IPS-15b (cell line): Measurements from ENCODE around the gene SPTB.
A peak's percentile ranks its signal among the peaks of the same experiment; 100 is the strongest.

Source experiments
- H3K27me3 ChIP-seq: one replicate; pipeline ENCODE4 v1.6.1; 2013; ENCODE audit warnings: low read length; ENCODE audit not compliant: control insufficient read depth, insufficient read depth
- H3K36me3 ChIP-seq: one replicate; pipeline ENCODE4 v1.6.1; 2013; ENCODE audit warnings: low read length; ENCODE audit not compliant: control insufficient read depth, insufficient read depth
- H3K4me1 ChIP-seq: one replicate; pipeline ENCODE4 v1.6.1; 2013; ENCODE audit warnings: mild to moderate bottlenecking, low read length; ENCODE audit not compliant: control insufficient read depth, insufficient read depth
- H3K4me3 ChIP-seq: one replicate; pipeline ENCODE4 v1.5.1; 2013; ENCODE audit warnings: low read depth, low read length
- H3K9ac ChIP-seq: one replicate; pipeline ENCODE4 v1.6.1; 2013; ENCODE audit warnings: low read depth, mild to moderate bottlenecking, low read length
- H3K9me3 ChIP-seq: one replicate; pipeline ENCODE4 v1.6.1; 2013; ENCODE audit warnings: mild to moderate bottlenecking, low read length; ENCODE audit not compliant: control insufficient read depth, insufficient read depth

The SPTB gene

DNA sequence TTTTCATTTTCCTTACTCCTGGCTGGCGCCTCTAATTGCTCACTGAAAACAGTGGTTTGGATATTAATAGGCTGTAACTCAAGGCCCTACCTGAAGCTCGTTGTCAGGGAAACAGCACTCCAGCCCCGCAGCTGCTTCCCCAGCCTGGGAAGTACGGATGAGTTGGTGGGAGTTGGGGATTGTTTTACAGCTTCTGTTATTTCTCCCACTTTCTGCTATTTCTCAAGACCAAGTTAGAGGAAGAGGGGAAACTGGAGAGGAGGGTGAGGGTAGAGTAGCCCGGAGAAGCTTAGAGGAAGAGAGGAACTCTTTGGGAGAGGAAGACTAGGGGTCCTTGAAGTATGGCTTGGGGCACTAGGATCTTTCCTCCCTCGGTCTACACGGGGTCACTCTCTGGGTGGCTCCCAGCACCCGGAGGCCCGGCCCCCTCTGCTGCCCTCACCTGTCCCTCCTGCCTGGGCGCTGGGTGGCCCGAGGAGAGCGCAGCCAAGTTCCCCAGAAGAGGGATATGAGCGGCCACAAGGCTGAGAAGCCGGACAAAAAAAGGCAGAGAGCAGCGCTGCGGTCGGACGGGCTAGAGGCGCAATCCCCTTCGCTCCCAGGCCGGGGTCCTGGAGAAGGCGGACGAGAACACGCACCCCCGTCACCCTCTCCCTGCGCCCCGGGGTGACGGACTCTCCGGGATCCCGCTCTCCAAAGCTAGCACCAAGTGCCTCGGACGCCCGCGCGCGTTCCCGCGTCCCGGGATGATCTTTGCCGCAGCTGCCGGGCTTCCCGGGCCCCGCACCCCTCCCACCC lies 671 bp downstream of the SPTB start:
- Histone ChIP-seq H3K27me3 (peaks cover 59% of the 10 kb centered on the region), H3K4me3 (peak overlapping the region; percentile 78), H3K9me3 (no peaks in the 10 kb centered on the region), H3K36me3 (no peaks in the 10 kb centered on the region), H3K9ac (no peak overlapping the region), H3K4me1 (peaks cover 10% of the 10 kb centered on the region)

DNA sequence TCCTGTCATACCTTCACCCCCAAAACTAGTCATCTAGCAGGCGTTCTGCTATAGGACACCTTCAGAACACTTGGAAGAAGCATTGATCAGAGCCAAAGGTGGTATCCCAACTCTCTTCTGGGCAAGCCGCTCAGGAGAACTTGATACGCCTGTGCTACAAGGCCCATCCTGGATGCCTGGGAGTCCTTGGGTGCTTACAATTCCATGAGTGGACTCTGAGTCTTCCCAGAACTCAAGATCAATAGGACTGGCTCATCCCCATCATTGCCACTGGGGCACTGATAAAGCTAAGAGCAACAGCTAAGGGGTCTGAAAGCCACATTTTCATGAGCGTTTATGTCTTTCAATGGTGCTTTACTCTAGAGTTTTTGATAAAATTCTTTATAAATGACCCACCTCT lies 1.9 kb downstream of the SPTB start:
- H3K4me3 ChIP-seq = no peak overlapping the region
- H3K36me3 ChIP-seq = no peaks in the 10 kb centered on the region
- peaks cover 10% of the 10 kb centered on the region for H3K4me1 ChIP-seq
- no peaks in the 10 kb centered on the region for H3K9me3 ChIP-seq
- peaks cover 54% of the 10 kb centered on the region for H3K27me3 ChIP-seq
- no peak overlapping the region for H3K9ac ChIP-seq

DNA sequence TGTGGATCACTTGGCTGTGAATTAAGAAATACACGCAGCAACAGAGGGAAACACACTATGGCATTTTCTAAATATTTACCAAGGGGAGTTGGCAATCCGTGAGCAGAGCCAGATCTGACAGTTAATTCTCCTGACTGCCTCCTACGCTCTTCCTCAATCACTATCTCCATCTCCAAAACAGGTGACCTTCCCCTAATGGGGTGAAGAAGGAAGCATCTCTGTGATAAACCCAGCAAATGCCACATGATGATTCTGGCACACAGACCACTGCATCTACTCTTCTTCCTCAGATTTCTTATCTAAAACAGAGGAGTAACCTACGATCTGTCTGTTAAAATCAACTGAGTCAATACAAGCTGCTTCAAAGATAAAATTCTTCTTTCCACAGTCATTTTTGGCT lies 4.4 kb downstream of the SPTB start:
- H3K9me3 ChIP-seq = no peaks in the 10 kb centered on the region
- no peak overlapping the region for H3K9ac ChIP-seq
- H3K36me3 ChIP-seq = no peaks in the 10 kb centered on the region
- H3K4me1 ChIP-seq = peaks cover 5% of the 10 kb centered on the region
- no peak overlapping the region for H3K4me3 ChIP-seq
- H3K27me3 ChIP-seq = peaks cover 32% of the 10 kb centered on the region

DNA sequence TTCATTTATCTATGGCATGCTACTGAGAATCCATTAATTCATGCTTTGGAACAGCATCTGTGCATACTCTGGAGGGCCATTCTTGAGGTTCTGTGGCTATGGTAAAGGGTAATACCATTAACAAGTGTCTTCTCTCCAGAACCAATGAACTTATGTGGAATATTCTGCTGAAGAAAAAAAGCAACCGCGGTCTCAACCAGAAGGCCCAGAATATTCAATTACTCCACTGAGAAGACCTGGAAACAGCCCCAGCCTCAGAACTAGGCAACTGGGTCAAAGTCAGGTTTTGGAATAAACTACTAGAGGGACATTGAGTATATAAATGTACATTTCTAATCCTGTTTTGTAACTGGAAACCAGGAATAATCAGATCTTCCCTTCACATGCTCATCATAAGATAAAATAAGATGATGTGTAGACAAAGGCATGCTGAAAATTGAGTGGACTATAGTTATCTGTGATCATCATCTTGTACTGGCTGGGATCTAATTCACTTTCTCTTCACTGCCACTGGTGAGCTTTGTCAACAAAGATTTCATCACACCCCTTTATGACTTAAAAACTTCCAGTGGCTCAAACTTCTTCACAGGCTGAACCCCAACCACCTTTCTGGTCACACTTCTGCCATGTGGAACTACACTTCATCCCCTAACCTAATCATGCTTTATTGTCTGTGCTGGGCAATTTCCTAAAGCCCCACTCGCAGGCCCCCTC lies 6.0 kb downstream of the SPTB start:
- H3K4me3 ChIP-seq = no peak overlapping the region
- no peaks in the 10 kb centered on the region for H3K36me3 ChIP-seq
- H3K27me3 ChIP-seq = peaks cover 25% of the 10 kb centered on the region
- H3K9ac ChIP-seq = no peak overlapping the region
- peaks cover 2% of the 10 kb centered on the region for H3K4me1 ChIP-seq
- no peaks in the 10 kb centered on the region for H3K9me3 ChIP-seq

DNA sequence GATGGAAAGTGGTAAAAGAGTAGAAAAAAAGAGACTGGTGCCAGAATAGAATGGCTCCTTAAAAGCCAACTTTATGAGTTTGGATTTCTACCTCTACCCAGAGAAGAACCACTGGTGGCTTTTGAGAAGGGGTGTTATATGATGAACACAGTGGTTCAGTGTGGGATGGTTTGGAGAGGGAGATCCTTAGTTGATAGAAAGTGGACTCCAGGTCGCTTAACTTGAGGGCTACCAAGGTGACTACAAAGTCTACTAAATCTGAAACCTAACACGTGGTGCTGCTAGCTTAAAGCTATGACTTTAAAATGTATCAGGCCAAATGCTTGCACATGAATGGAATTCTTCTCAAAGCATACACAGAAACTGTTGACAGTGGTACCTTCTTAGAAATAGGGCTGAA lies 8.4 kb downstream of the SPTB start:
- Histone ChIP-seq H3K36me3 (no peaks in the 10 kb centered on the region), H3K9me3 (no peaks in the 10 kb centered on the region), H3K27me3 (peaks cover 2% of the 10 kb centered on the region), H3K4me1 (no peaks in the 10 kb centered on the region), H3K4me3 (no peak overlapping the region), H3K9ac (no peak overlapping the region)

DNA sequence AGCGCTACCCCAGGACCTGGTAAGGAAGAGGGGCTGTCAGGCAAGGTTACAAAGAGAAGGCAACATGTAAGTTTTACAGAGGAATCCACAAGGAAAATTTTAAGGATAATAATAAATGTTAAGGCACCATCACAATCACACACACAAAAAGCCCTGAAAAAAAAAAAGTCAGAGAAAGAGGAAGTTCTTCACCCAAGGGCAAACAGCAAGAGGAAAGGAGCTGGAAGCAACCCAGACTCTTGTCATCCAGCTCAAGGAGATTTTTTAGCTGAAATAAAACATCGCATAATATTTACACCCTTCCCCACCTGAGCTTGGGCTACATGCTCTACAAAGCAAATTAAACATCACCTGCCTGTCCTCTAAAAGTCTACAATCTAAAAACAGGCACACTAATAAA lies 9.5 kb downstream of the SPTB start:
- Histone ChIP-seq H3K27me3 (no peaks in the 10 kb centered on the region), H3K9ac (no peak overlapping the region), H3K4me1 (peaks cover 5% of the 10 kb centered on the region), H3K36me3 (no peaks in the 10 kb centered on the region), H3K4me3 (no peak overlapping the region), H3K9me3 (no peaks in the 10 kb centered on the region)

DNA sequence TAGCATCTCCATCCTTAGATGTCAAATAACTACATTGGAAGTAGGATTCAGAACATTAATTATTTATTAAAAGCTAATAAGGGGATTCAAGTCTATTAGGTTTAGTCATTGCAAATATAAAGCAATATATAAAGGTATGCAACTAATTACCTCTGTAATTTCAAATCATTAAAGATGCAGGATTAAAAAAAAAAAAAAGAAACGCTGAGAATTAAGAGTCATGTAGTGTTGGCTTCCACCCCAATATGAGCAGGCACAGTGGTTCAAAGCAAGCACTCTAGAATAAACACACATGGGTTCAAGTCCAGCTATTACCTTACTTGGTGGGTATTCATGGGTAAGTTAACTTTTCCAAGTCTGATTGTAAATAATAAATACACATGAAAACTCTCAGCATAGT lies 10.9 kb downstream of the SPTB start:
- Histone ChIP-seq H3K9me3 (no peaks in the 10 kb centered on the region), H3K4me1 (peaks cover 6% of the 10 kb centered on the region), H3K9ac (no peak overlapping the region), H3K36me3 (no peaks in the 10 kb centered on the region), H3K4me3 (no peak overlapping the region), H3K27me3 (no peaks in the 10 kb centered on the region)

DNA sequence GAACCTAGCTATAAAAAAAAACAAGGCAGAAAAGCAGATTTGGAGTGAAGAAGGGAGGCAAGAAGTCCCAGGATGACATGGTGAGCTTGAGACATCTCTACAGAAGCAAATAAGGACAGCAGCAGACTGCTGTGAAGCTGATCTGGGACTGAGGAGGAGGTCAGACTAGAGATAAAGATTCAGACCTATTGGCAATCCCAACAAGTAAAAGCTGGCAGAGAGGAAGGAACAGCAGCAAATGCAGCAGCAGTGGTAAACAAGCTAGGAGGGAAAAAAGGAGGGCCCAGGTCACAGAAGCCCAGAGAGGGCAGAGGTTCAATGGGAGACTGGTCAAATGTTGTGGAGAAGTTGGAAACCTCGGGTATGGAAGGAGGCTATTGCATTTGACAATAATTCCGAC lies 11.3 kb downstream of the SPTB start:
- H3K4me3 ChIP-seq = no peak overlapping the region
- no peaks in the 10 kb centered on the region for H3K27me3 ChIP-seq
- H3K36me3 ChIP-seq = no peaks in the 10 kb centered on the region
- H3K9me3 ChIP-seq = no peaks in the 10 kb centered on the region
- H3K9ac ChIP-seq = no peak overlapping the region
- peaks cover 6% of the 10 kb centered on the region for H3K4me1 ChIP-seq

DNA sequence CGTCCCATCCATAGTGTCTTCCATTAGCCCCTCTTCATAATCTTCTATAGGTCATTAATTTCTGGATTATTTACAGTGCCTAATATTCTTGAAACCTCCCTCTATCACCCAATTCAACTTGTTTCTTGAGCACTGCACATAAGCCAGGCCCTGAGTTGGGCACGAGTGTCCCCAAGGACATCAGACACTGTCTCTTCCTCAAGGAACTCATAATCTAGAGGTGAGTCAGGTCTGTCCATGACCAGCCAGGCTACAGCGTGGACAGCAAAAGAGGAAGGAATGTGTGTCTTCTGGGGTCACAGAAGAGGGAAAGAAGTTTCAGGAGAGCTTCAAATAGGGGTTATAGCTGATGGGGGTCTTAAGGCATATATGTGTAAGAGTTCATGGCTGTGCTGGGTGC lies 12.5 kb downstream of the SPTB start:
- H3K27me3 ChIP-seq = no peaks in the 10 kb centered on the region

DNA sequence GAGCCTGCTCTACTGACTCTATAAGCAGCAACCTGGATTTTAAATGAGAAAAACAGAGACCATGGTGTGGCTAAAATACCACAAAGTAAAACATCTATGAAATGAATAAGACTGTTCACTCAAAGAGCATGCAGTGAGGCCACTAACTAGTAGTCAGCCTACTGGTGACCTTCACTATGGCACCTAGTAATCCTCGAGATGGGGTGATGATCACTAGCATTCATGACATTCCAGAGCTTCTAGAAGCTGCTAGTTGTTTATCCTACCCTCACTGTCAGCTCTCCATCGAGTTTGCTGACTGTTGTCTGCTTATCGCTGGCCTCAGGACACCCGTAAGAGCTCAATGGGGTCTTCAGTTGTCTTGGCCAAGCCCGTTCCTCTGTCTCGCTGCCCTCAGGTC lies 13.7 kb downstream of the SPTB start:
- no peaks in the 10 kb centered on the region for H3K27me3 ChIP-seq
- H3K36me3 ChIP-seq = no peaks in the 10 kb centered on the region
- H3K4me3 ChIP-seq = no peak overlapping the region

More for the DNA sequence above, 12.5 kb downstream of the SPTB start:
- Histone ChIP-seq H3K9me3 (no peaks in the 10 kb centered on the region), H3K4me1 (peaks cover 6% of the 10 kb centered on the region), H3K4me3 (no peak overlapping the region), H3K9ac (no peak overlapping the region), H3K36me3 (no peaks in the 10 kb centered on the region)

DNA sequence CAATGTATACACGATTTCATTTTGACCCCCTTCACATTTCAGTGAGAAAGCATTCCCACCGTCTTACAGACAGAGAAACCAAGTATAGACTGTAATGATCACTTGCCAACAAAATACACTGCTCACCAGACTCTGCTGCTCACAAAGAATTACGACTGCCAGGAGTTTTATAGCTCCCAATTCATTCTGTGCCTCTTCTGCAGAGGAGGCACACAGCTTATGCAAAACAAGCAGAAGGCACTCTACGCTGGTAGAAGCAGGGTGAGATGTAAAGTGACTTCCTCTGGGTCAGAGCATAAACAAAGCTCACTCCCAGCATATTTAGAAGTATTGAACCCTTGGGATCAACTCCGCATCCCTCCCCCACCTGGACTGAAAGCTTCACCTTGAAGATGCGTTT lies 14.6 kb downstream of the SPTB start:
- Histone ChIP-seq H3K36me3 (no peaks in the 10 kb centered on the region), H3K27me3 (no peaks in the 10 kb centered on the region), H3K4me1 (peaks cover 6% of the 10 kb centered on the region), H3K9me3 (no peaks in the 10 kb centered on the region), H3K4me3 (no peak overlapping the region), H3K9ac (no peak overlapping the region)

More for the DNA sequence above, 13.7 kb downstream of the SPTB start:
- Histone ChIP-seq H3K4me1 (peaks cover 6% of the 10 kb centered on the region), H3K9me3 (no peaks in the 10 kb centered on the region), H3K9ac (no peak overlapping the region)

DNA sequence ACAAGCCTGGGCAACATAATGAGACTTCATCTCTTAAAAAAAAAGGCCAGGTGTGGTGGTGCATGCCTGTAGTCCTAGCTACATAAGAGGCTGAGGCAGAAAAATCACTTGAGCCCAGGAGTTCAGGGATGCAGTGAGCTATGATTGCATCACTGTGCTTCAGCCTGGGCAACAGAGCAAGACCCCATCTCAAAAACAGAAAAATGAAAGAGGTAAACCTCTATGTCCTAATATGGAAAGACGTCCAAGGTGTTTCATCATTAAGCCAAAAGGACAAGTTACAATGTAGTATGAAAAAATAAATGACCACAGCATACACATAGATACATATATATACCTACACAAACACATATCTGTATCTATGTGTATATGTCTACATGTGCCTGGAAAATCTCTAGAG lies 15.4 kb downstream of the SPTB start:
- H3K4me3 ChIP-seq = no peak overlapping the region
- peaks cover 6% of the 10 kb centered on the region for H3K4me1 ChIP-seq
- H3K9me3 ChIP-seq = no peaks in the 10 kb centered on the region
- no peaks in the 10 kb centered on the region for H3K36me3 ChIP-seq
- no peak overlapping the region for H3K9ac ChIP-seq
- no peaks in the 10 kb centered on the region for H3K27me3 ChIP-seq
